T1000 (cell line): ENCODE data around the gene RPE65.
"Not testable (repeated sequence)": the region's sequence is repeated elsewhere in the genome, so short reads cannot be mapped to it uniquely, and the experiment has no call there.

Experiments
- DNase-seq: peaks from one replicate; lab custom pipeline; 2025; ENCODE audit warnings: mixed read lengths; lab: John Stamatoyannopoulos, UW

Gene RPE65

DNA sequence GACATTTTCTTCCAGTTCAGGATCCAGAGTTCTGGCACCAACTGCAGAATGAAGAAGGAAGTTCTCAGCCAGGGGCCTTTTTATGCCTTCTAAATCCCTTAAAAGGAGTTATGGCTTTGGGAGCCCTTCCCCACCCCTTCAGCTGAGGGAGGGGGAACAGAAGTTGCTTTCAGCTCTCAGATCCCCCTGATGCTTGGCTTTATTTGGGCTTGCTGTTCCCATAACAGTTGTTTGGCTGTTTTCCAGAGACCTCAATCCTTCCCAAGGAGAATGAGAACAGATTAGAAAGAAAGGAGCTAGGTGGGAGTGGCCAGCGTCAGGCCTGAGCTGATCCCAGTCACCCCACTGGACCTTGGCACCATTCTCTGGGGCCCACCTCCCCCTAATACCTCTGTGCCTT, at the start of gene RPE65:
RPE65 (minus strand) TSS at position 54 of the 400 bp plus-strand sequence; CDS start at position 5, 49 bp downstream.
- DNase-seq: no peak

GRCh38 chr1:68497358-68497698, 47.6 kb upstream of the RPE65 start:
- no peak for DNase-seq

GRCh38 chr1:68496680-68497357, 47.1 kb upstream of the RPE65 start, which contains the start of gene DEPDC1:
TSS of gene DEPDC1 (minus strand) at chr1:68497082. CDS start at chr1:68496999, 83 bp downstream.
- DNase-seq: peak; percentile 86

DNA sequence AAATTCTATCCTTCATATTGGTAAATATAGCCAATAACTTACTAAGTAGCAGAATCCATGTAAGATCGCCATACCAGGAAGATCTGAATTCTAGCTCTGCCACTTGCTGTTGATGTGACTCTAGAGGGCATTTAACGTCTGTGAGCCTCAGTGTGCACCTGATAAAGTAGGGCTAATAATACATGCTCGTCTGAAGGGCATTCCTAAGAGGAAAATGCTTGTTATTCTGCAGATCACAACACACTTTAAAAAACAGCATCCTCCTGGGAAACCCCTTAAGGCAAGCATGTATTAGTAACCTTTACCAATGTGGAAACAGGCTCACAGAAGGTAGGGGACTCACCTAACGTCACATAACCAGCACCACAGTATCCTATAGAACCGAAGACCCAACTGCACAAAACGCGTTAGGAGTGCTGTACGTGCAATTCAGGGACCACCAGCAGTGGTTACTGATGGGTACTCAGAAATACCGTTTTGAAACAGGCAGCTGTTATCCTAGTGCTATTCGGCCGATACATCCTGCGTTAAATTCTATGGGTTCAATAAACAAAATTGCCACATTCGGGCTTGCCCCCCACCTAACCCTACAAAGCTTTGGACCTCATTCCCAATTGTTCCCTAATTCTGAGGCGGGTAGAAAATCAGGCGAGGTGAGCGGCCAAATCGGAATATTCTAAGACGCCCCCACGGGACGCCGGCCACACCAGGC, 46.4 kb upstream of the RPE65 start:
- DNase-seq: no peak

- DNase-seq: no peak
Measured at GRCh38 chr1:68495532-68495931, 45.8 kb upstream of the RPE65 start.

DNA sequence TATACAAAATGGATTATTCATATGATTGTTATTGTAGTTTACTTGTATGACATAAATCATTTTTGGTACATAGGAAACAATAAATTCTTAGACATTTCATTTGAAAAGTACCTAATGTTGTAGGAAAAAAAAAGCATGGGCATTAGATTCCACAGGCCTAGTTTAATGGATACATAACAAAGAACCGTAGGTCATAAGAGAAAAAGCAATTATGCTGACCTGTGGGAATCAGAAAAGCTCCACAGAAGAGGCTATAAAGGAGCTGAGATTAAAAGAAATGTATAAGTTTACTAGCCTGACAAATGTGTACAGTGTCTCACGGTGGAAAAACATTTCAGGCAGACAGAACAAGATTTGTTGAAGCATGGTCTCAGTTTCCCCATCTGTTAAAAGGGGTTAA, 43.4 kb upstream of the RPE65 start:
- no peak for DNase-seq

DNA sequence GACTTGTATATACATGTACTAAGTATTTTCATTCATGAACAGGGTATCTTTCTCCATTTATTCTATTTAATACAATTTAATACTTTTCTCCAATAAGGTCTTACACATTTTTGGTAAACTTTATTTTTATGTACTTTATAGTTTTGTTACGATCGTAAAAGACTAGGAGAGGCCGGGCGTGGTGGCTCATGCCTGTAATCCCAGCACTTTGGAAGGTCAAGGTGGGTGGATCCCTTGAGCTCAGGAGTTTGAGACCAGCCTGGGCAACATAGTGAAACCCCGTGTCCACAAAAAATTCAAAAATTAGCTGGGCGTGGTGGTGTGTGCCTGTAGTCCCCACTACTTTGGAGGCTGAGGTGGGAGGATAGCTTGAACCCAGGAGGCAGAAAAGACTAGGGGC, 42.5 kb upstream of the RPE65 start:
- not testable (repeated sequence) for DNase-seq

- no peak for DNase-seq
Measured at GRCh38 chr1:68490046-68490651, 40.4 kb upstream of the RPE65 start.

DNA sequence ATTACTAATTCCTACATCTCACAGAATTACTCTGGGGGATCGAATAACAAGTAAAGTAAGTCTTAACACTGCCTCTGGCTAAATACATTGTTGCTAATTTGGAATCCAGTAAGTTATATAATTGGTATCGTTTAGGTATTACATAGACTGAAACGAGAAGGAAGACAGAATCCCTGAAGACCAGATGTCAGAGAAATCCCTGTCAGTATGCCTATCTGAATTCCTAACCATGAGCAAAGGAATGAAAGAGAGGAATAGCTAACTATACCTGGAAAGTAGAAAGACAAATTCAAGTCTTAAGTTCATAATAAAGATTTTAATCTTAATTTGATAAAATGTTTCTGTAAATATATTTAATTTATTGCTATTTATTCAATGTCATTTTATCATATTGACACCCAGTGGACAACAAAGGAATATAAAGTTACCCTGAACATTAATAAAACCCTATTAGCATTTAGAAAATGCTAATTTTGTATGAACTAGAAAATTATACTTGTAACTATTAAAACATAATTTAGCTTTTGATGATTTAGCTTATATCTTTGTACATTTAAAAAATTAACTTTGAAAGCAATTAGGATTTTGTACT, 35.8 kb upstream of the RPE65 start:
- no peak for DNase-seq

DNA sequence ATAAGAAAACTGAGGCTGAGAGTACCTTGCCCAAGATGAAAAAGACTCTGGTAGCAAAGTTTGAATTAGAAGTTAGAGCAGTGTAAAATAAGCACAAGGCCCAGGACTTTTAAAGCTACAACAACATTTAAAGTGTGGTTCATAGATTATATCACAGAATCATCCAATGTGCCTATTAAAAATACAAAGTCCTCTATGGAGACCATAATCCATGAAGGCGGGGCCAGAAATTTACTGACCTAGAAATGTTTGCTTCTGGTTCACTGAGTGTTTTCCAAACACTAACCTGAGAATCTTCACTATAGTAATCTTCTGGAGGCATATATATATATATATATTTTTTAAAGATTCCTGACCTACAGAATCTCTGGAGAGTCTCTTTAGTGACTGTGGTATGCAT, 34.9 kb upstream of the RPE65 start:
- no peak for DNase-seq

- no peak for DNase-seq
Measured at GRCh38 chr1:68481041-68481440, 31.3 kb upstream of the RPE65 start.

GRCh38 chr1:68479501-68479900, 29.7 kb upstream of the RPE65 start:
- no peak for DNase-seq

DNA sequence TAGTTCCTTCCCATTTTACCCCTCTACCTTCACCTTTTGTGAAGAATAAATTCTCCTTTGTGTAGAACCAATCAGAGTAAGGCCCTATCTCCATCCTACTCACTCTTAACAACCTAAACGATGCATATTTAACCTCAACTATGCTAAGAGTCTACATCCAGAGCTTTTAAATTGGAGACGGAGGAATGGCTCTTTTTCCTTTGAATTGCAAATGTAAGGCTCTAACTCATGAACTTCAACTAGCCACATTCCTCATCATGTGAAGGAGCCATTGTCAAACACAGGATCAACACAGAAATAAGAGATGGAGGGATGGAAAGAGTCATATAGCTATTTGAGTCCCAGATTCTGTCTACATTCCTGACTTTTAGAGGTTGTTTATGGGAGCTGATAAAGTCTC, 28.9 kb upstream of the RPE65 start:
- no peak for DNase-seq

GRCh38 chr1:68476626-68477025, 26.9 kb upstream of the RPE65 start:
- DNase-seq: not testable (repeated sequence)

DNA sequence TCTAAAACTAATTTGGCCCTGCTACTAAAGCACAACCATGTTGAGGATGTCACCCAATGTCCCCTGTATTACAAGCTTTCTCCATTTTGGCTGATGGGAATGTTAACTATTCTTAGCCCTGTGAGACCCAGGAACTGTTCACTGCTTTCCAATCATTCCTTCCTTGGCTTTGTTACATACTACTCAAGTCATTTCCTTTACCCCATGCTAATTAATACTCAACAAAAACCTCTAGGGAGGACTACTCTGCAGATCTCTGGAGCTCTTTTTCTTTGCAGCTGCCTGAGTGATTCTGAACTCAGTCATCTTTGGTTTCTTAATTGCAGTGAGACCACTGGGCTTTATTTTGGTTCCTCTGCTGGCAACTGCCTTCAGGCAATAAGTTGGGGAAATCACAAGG, 23.3 kb upstream of the RPE65 start:
- no peak for DNase-seq

DNA sequence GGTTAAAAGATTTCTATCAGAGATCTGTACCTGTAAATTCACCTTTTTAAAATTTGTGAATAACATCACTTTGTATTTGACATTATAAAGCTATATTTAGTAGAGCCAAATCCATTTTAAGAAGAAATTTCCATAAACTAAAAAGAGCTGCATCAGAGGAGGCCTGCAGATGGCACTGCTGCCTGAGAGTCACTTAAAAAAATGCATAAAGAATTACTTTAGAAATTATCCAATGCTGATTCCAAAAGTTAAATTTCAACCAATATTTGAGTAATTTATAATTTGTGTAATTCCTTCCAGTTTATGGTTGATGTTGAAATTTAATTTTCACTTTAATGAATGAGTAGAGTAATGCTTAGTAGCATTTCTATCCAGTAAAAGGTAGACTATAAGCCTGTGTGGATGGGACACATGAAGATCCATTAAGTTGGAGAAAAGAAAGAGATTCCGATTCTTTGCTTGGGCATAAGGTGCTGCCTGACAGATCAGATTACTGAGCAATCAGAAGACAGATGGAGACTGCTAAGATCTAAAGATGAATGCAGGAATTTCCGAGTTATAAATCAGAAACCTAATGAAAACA, 20.7 kb upstream of the RPE65 start:
- peak; percentile 8 for DNase-seq

DNA sequence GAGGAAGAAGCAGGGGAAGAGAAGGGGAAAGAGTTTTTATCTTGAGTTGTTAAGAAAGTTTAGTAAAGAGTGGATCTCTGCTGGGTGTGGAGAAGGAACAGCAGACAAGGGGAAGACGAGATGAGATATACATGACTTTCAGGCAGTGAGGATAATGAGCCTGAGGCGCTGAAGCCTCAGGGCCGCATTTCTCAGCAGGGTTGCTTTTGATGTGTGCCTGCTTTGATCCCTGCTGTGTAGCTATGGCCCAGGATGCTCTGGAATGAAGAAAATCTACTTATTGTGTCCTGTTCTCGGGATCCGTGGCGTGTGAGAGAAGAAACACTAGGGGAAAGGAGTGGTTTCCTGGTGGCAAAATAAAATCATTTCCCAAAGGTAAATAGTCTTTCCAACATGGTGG, 15.1 kb upstream of the RPE65 start:
- DNase-seq: no peak

GRCh38 chr1:68460935-68461334, 11.2 kb upstream of the RPE65 start:
- DNase-seq: no peak

- DNase-seq: no peak
Measured at GRCh38 chr1:68459796-68460195, 10.0 kb upstream of the RPE65 start.

DNA sequence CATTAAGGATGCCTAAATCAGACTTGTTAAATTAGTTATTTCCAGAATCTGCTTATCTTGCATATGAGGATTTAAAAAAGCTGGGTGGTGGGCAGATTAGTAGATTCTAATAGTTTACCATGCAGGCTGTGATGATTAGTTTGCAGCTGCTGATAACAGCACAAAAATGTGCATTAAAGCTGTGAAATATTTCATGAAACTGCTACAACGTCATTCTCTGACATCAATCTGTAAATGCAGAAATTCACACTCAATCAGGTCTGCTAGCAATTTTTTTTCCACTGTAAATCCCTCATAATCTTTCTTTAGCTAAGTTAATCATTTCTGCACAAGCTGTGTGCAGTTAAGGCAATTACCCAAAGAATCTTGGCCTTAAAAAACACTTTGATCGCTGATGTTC, 9.3 kb upstream of the RPE65 start:
- DNase-seq: no peak

DNA sequence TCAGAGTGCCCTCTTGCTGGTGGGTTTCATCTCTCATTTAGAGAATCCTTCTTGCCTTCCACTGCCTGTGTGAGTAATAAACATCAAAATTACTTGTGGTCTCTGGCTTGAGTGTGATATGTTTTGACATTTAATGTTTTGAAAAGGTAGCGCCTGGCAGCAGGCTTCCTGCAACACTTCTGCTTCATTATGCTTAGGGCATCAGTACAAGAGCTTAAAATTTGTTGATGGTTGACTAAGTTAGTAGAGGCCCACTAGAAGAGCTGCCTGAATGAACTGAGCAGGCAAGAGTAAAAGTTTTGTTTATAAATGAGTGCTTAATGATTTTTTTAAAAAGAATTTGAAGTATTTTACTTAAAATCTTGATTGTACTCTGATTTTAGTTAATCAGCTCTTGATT, 6.4 kb upstream of the RPE65 start:
- DNase-seq: no peak

DNA sequence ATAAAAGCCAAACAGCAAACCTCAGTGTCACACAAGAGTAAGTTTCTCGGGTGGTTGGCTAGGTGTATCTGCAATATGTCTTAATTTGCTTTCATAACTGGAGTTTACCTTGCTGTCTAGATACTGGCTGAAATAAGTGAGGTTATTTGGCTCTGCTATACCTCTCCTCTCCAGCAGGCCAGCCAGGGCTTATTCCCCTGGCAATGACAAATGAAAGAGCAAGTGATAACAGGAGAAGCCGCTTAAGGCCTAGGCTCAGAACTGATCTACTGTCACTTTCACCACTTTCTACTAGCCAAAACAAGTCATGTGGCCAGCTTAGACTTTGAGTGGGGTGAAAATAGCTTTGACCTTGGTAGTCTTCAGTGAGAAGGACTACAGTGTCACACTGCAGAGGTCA, 4.8 kb upstream of the RPE65 start:
- DNase-seq: no peak
